Stomach smooth muscle (tissue), 2 donors: ENCODE data around the gene SOX8.

Experiments used
- H3K27ac ChIP-seq: one replicate; pipeline ENCODE4 v1.7.0; 2013; ENCODE audit warnings: mild to moderate bottlenecking, low read length, inconsistent platforms
- H3K27me3 ChIP-seq, 2 donors: one replicate each; pipeline ENCODE4 v1.7.0; 2013; ENCODE audit warnings: low read length in 2 of 2; ENCODE audit not compliant: insufficient read depth in 2 of 2, control insufficient read depth in 1 of 2
- H3K36me3 ChIP-seq, 2 donors: one replicate each; pipeline ENCODE4 v1.7.0; 2013; ENCODE audit warnings: low read length in 2 of 2; ENCODE audit not compliant: control insufficient read depth in 2 of 2, insufficient read depth in 2 of 2
- H3K4me1 ChIP-seq: one replicate; pipeline ENCODE4 v1.7.0; 2013; ENCODE audit warnings: low read length; ENCODE audit not compliant: control insufficient read depth, insufficient read depth
- H3K4me3 ChIP-seq, 2 donors: one replicate each; pipeline ENCODE4 v1.7.0; 2013; ENCODE audit warnings: low read length in 2 of 2
- H3K9ac ChIP-seq, 2 donors: one replicate each; pipeline ENCODE4 v1.7.0; 2013; ENCODE audit warnings: low read length in 2 of 2, mild to moderate bottlenecking in 1 of 2
- H3K9me3 ChIP-seq, 2 donors: one replicate each; pipeline ENCODE4 v1.7.0; 2013; ENCODE audit warnings: low read length in 2 of 2; ENCODE audit not compliant: control insufficient read depth in 2 of 2
- donor health status: healthy.
- donor health status: Pancreatic carcinoma.

SOX8 gene

DNA sequence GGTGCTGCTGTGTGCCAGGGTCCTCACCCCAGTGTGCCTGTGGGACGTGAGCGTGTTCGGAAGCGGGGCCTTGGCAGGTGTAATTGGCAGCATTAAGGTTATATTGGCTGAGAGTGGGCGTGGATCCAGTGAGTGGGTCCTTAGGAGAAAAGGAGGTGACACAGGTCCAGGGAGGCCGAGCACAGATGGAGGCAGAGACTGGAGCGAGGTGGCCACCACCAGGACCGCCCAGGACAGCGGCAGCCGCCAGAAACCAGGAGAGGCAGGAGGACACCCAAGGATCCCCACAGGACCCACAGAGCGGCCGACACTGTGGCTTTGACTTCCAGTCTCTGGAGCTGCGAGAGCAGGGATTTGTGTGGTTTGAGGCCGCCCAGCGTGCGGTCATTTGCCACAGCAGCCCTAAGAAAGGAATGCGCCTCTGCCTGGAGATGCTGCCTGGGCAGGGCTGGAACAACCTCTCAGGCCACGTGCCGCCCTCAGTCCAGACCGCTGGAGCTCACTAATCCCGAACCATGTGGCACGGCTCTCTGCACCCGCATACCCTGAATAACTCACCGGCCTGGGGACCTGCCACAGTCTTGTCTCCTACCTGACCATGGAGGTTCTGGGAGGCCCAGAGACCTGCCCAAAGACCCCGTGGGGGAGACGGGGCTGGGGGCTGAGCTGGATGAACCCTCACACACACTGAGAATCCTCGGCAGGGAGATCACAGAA is 45.4 kb downstream of the SOX8 start:
- H3K9me3 ChIP-seq, result no peaks in the 10 kb centered on the region
- H3K9ac ChIP-seq, result no peak overlapping the region
- H3K4me3 ChIP-seq, result no peak overlapping the region
- no peaks in the 10 kb centered on the region for H3K4me1 ChIP-seq
- peaks cover 13 to 27% of the 10 kb centered on the region in 2 donors for H3K27me3 ChIP-seq
- H3K27ac ChIP-seq, result no peak overlapping the region
- no peaks in the 10 kb centered on the region for H3K36me3 ChIP-seq

DNA sequence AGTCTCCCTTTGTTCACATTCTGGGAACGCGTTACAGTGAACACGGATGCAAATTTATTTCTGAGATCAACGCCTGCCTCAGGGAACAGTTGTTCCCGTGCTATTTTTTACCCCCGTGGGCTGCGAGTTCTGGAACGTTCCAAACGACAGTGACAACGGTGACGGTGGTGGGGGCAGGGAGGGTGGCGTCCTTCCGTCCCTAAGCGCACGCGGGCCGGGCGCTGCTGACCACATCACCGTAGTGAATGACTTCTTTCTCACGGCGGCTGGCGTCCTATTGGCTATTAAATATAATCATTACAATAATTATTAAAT is 45.9 kb downstream of the SOX8 start:
- Histone ChIP-seq H3K27ac (no peak overlapping the region), H3K27me3 (peaks cover 8 to 23% of the 10 kb centered on the region in 2 donors), H3K9me3 (peaks cover 0 to 2% of the 10 kb centered on the region in 2 donors), H3K9ac (no peak overlapping the region), H3K36me3 (no peaks in the 10 kb centered on the region), H3K4me3 (no peak overlapping the region), H3K4me1 (no peaks in the 10 kb centered on the region)

DNA sequence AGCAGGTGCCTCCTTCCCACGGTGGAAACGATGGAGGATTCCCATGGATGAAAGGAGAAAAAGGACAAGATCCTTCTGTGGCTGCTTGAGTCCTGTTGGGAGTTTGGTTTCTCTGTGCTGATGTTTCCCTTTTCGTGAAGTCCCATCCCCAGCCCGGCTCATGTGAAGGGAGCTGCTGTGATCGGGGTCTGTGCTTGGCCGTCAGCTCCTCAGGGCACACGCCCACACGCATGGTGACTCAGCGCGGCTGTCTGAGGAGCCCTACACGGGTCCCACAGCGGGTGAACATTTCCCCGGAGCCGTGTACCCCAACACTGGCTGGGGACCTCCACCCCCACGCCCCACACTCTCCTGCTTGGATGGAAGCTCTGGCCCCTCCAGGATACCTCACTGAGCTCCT is 46.5 kb downstream of the SOX8 start:
- Histone ChIP-seq H3K27ac (no peak overlapping the region), H3K36me3 (no peaks in the 10 kb centered on the region), H3K9me3 (peaks cover 0 to 8% of the 10 kb centered on the region in 2 donors), H3K9ac (no peak overlapping the region), H3K27me3 (peaks cover 13 to 23% of the 10 kb centered on the region in 2 donors), H3K4me3 (no peak overlapping the region), H3K4me1 (no peaks in the 10 kb centered on the region)

DNA sequence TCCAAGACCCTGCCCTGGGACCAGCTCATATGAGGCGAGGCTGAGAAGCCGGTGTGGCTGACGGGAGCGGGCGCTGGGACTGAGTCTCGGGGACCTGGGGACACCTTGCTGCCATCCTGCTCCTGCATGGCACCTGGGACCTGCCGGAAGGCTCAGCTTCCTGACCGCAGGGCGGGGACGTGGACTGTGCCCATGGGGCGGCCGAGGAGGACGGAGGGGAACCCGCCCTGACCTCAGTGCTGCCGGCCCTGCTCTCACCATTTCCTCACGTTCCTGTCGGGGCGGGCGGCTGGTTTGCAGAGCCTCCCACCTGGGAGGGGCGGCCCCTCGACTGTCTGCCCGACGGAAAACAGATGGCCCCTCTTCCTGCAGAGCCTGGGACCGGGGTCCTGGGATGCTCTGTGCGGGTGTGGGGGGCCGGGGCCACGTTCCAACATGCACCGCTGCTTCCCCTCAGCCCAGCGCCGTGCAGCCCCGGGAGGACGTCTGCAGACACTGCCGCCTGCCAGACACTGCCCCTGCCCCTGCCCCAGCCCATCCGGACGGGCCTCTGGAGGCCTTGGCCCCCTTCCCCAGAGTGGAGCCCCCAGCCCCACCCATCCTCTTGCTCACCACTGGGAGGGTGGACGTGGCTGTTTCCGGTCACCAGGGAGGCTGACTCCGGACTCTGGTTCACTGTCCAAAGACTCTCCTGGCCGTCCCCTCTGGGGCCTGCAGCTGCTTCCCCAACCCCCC is 47.1 kb downstream of the SOX8 start:
- Histone ChIP-seq H3K27ac (no peak overlapping the region), H3K4me3 (no peak overlapping the region), H3K9ac (no peak overlapping the region), H3K9me3 (peaks cover 0 to 8% of the 10 kb centered on the region in 2 donors), H3K27me3 (peaks cover 13 to 23% of the 10 kb centered on the region in 2 donors), H3K36me3 (no peaks in the 10 kb centered on the region), H3K4me1 (no peaks in the 10 kb centered on the region)

DNA sequence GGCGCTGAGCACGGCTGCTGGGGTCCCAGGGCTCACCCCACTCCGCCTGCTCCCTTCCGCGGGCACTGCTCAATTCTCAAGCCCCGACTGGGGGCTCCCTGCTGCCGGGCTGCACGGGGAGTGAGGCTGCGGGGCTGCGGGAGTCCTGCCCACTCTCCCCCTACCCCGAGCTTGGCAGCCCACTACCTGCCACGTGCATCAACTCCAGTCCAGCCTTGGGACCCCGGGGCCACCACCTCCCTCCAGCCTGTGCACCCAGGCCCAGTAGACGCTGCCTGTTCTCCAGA is 47.6 kb downstream of the SOX8 start:
- H3K9ac ChIP-seq, result no peak overlapping the region
- H3K4me3 ChIP-seq, result no peak overlapping the region
- no peak overlapping the region for H3K27ac ChIP-seq
- H3K36me3 ChIP-seq, result no peaks in the 10 kb centered on the region
- H3K27me3 ChIP-seq, result peaks cover 13 to 23% of the 10 kb centered on the region in 2 donors
- H3K4me1 ChIP-seq, result no peaks in the 10 kb centered on the region
- peaks cover 0 to 8% of the 10 kb centered on the region in 2 donors for H3K9me3 ChIP-seq

DNA sequence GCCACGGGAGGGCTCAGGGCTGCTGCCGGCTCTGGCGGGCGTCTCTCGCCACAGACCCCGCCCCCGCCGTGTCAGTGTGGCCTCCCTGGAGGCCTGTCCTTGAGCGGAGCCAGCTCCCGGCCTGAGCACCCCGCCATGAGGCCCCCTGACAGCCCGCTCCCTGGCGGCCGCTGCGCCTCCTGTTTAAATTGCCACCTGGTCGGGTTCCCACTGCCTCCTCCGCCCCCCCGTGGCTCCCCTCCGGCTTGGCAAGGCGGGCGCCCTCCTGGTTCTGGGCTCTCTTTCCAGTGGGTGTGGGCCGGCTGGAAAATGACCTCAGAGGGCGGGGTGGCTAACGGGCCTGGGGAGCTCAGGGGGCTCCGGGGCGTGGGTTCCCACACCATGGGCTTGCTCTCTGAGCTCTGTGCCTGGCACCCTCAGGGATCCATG is 48.9 kb downstream of the SOX8 start:
- H3K27me3 ChIP-seq, result peaks cover 10 to 19% of the 10 kb centered on the region in 2 donors
- no peak overlapping the region for H3K9ac ChIP-seq
- H3K4me3 ChIP-seq, result no peak overlapping the region
- no peaks in the 10 kb centered on the region for H3K36me3 ChIP-seq
- H3K9me3 ChIP-seq, result peaks cover 0 to 8% of the 10 kb centered on the region in 2 donors
- H3K27ac ChIP-seq, result no peak overlapping the region
- no peaks in the 10 kb centered on the region for H3K4me1 ChIP-seq

DNA sequence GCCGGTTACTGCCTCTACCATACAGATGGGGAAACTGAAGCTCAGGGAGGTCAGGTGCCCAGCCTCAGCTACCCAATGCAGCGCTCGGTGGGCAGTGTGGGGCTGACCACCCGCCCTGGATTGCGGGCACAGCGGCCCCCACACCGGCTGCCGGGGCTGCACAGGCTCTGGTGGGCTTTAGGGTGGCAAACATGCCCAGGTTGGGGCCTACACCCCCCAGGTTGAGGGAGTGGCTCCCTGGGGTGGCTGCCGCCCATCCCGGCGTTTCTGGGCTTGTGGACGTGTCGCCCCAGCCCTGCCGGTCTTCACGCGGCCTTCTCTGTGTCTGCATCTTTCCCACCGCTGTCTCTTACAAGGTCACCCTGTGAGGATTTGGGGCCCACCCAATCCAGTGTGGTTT is 50.1 kb downstream of the SOX8 start:
- H3K4me1 ChIP-seq, result no peaks in the 10 kb centered on the region
- H3K9ac ChIP-seq, result no peak overlapping the region
- no peak overlapping the region for H3K4me3 ChIP-seq
- H3K27me3 ChIP-seq, result peaks cover 10 to 27% of the 10 kb centered on the region in 2 donors
- no peak overlapping the region for H3K27ac ChIP-seq
- H3K9me3 ChIP-seq, result peaks cover 0 to 8% of the 10 kb centered on the region in 2 donors
- no peaks in the 10 kb centered on the region for H3K36me3 ChIP-seq

DNA sequence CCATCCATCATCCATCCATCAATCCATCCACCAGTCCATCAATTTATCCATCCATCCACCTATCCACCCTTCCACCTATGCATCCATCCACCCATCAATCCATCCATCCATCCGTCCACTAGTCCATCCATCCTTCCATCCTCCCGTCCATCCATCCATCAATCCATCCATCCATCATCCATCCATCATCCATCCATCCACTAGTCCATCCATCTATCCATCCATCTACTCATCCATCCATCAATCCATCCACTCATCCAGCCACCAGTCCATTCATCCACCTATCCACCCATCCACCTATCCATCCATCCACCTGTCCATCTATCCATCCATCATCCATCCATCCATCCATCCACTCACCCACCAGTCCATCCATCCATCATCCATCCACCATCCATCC is 51.0 kb downstream of the SOX8 start:
- H3K4me1 ChIP-seq, result no peaks in the 10 kb centered on the region
- H3K27me3 ChIP-seq, result peaks cover 15 to 34% of the 10 kb centered on the region in 2 donors
- no peak overlapping the region for H3K9ac ChIP-seq
- H3K9me3 ChIP-seq, result peaks cover 0 to 8% of the 10 kb centered on the region in 2 donors
- H3K36me3 ChIP-seq, result no peaks in the 10 kb centered on the region
- H3K4me3 ChIP-seq, result no peak overlapping the region
- H3K27ac ChIP-seq, result no peak overlapping the region

DNA sequence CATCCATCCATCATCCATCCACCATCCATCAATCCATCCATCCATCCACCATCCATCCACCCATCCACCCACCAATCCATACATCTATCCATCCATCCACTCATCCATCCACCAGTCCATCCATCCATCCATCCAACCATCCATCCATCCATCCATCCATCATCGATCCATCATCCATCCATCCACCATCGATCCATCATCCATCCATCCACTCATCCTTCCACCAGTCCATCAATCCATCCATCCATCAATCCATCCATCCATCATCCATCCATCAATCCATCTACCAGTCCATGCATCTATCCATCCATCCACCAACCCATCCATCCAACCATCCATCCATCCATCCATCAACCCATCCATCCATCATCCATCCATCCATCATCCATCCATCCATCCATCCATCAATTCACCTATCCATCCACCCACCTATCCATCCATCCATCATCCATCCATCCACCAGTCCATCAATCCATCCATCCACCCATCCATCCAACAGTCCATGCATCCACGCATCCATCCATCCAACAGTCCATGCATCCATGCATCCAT is 51.6 kb downstream of the SOX8 start:
- Histone ChIP-seq H3K9ac (no peak overlapping the region), H3K27ac (no peak overlapping the region), H3K4me1 (no peaks in the 10 kb centered on the region)

DNA sequence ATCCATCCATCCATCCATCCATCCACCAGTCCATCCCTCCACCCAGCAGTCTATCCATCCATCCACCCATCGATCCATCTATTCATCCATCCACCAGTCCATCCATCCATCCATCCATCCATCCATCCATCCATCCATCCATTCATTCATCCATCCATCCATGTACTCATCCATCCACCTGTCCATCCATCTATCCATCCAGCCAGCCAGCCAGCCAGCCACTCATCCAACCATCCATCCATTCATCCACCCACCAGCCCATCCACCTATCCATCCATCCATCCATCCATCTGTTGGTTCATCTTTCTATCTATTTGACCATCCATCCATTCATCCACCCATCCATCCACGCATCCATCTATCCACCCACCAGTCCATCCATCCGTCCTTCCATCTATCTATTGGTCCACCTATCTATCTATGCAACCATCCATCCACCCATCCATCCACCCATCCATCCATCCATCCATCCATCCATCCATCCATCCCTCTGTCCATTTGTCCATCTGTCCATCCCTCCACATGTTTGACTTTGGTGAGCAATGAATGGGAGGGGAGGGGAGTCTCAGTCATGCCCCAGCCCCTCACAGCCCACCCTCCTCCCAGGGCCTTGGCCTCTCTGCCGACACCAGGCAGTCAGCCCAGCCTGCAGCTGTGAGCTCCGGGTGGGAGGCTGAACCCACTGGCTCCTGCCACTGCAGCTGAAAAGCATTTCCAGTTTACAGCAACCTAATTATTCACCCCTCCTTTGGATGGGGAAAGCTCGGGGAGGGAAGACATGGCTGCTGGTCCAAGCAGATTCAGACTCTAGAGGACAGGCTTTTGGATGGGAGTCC is 52.9 kb downstream of the SOX8 start:
- H3K27me3 ChIP-seq, result peaks cover 20 to 37% of the 10 kb centered on the region in 2 donors
- H3K9ac ChIP-seq, result no peak overlapping the region
- no peaks in the 10 kb centered on the region for H3K4me1 ChIP-seq
- no peak overlapping the region for H3K27ac ChIP-seq
- H3K36me3 ChIP-seq, result no peaks in the 10 kb centered on the region
- no peak overlapping the region for H3K4me3 ChIP-seq
- peaks cover 0 to 8% of the 10 kb centered on the region in 2 donors for H3K9me3 ChIP-seq

More for the DNA sequence above, 51.6 kb downstream of the SOX8 start:
- no peak overlapping the region for H3K4me3 ChIP-seq
- no peaks in the 10 kb centered on the region for H3K36me3 ChIP-seq
- H3K27me3 ChIP-seq, result peaks cover 18 to 40% of the 10 kb centered on the region in 2 donors
- H3K9me3 ChIP-seq, result peaks cover 0 to 8% of the 10 kb centered on the region in 2 donors
